Testis (tissue), 3 donors: Measurements from ENCODE around the gene PTPRCAP. TPM values are rescaled to one million over a fixed set of nuclear protein-coding genes. Genes with fewer than 3 reads are reported as not detected.

Experiments
- DNase-seq: peaks from one replicate; pipeline ENCODE4 v3.0.0-alpha.2; 2019
- H3K27ac ChIP-seq, 2 donors: fragments of 200-600 bp; sonication (generic); one replicate each; pipeline ENCODE4 v1.5.1; 2019
- H3K27me3 ChIP-seq: fragments of 200-600 bp; sonication (generic); one replicate; pipeline ENCODE4 v1.5.1; 2019
- H3K36me3 ChIP-seq: fragments of 200-600 bp; sonication (generic); one replicate; pipeline ENCODE4 v1.5.1; 2017; ENCODE audit warnings: low read depth; ENCODE audit errors: missing control alignments
- H3K4me1 ChIP-seq: fragments of 200-600 bp; sonication (generic); one replicate; pipeline ENCODE4 v1.5.1; 2019
- H3K4me3 ChIP-seq, 2 donors: fragments of 200-600 bp; sonication (generic); one replicate each; pipeline ENCODE4 v1.5.1; 2017 to 2019
- H3K9me3 ChIP-seq: fragments of 200-600 bp; sonication (generic); one replicate; pipeline ENCODE4 v1.5.1; 2017
- CTCF ChIP-seq, 3 experiments: fragments of 450-650 bp in 2 of 3; fragments of 200-600 bp in 1 of 3; sonication (generic) in 1 of 3; IDR thresholded peaks; one replicate each; pipeline ENCODE4 v1.5.1; 2016 to 2019; ENCODE audit warnings: antibody characterized with exemption in 3 of 3, mild to moderate bottlenecking in 2 of 3, moderate library complexity in 1 of 3
- POLR2A ChIP-seq: fragments of 450-650 bp; IDR thresholded peaks from one replicate; pipeline ENCODE4 v1.6.1; 2017; ENCODE audit warnings: antibody characterized with exemption, mild to moderate bottlenecking, moderate library complexity
- WGBS, 2 donors: methylation state at CpG; one replicate each; pipeline ENCODE4 v1.1.5; 2018; 5-methylcytosine and 5-hydroxymethylcytosine counted together
- intact Hi-C: fragments of 100-400 bp; cut with DNase I; formaldehyde crosslinking; loops from one replicate; pipeline ENCODE4 v1.15.1; 2023; ENCODE audit warnings: low total_unique reads
- polyA plus RNA-seq: library from polyadenylated mRNA; stranded (reverse); fragments of 350-450 nt; fragmentation: Illumina TruSeq; extraction: RNeasy Lipid Tissue Mini Kit (QIAGEN cat#74804); gene quantifications from one replicate; pipeline ENCODE4 v1.2.3, GENCODE V29; 2014; ENCODE audit warnings: low read depth, low replicate concordance; ENCODE audit not compliant: insufficient read depth
- total RNA-seq, 2 donors: library from RNA; depleted of rRNA; stranded (reverse); fragments of >200 nt; gene quantifications; one replicate each; pipeline ENCODE4 v1.2.3, GENCODE V29; 2016

PTPRCAP gene
- total and polyA plus RNA-seq, 3 donors from 2014 or later, result 3.1 to 5.6 (median 5.2) TPM

DNA sequence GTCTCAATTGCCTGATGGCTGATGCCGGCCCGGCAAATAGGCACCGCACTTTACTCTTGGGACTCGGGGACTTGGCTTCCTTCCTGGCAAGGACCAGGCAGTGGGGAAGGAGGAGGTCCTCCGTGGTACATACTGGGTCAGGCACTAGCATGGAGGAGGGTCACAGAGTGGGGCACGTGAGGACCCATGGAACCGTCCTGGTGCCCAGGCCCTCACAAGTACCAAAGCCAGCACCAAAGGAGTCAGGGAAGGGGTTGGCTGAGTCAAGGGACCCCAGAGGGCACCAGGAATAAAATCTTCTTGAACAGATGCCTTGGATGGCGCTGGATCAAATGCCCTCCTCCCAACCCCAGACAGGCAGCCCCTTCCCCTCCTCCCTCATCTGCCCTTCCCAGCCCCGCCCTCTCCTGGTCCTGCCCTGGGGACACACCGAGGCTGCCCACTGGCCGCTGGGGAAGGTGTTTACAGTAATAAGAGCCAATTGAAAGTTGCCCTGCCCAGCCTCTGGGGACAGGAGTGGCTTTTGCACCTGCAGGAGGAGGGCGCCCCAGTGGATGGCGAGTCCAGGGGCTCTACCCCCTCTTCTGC is 27.6 kb downstream of the PTPRCAP start:
- no peaks in the 10 kb centered on the region for H3K36me3 ChIP-seq
- DNase-seq, result no peak
- no peak overlapping the region for H3K4me3 ChIP-seq
- intact Hi-C loops, result loop anchor here (10.0 kb wide), 1 partner anchor 75 kb away; the partner anchor contains the start of gene AIP
- 50 to 51% methylated on average over 10 to 13 of the region's 13 CpGs for WGBS, 2 donors
- no peaks in the 10 kb centered on the region for H3K27me3 ChIP-seq
- peaks cover 5% of the 10 kb centered on the region for H3K4me1 ChIP-seq
- H3K9me3 ChIP-seq, result no peaks in the 10 kb centered on the region
- no peak overlapping the region for H3K27ac ChIP-seq
- no peak for TF ChIP-seq CTCF (IDR thresholded peaks at IDR 0.05)
- no peak for TF ChIP-seq POLR2A

DNA sequence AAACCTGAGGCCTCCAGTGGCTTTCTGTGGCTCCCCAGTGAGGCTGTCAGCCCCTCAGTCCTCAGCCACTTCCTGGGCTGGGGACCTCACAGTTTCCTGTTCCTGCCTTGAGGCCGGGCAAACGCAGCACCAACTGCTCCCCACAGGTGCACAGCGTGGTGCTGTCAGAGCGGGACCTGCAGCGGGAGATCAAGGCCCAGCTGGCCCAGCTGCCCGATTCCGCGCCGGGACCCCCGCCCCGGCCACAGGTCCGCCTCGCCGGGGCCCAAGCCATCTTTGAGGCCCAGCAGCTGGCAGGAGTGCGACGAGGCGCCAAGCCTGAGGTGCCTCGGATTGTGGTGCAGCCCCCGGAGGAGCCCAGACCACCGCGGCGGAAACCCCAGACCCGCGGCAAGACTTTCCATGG is 28.2 kb downstream of the PTPRCAP start:
- WGBS, 2 donors, result 74 to 90% methylated on average over 2 to 24 of the region's 24 CpGs
- Histone ChIP-seq H3K4me3 (no peak overlapping the region), H3K27me3 (no peaks in the 10 kb centered on the region), H3K9me3 (no peaks in the 10 kb centered on the region), H3K27ac (no peak overlapping the region), H3K4me1 (peaks cover 5% of the 10 kb centered on the region), H3K36me3 (no peaks in the 10 kb centered on the region)
- no peak for DNase-seq
- TF ChIP-seq POLR2A (no peak), CTCF (IDR thresholded peaks at IDR 0.05) (no peak)
- intact Hi-C loops, result loop anchor here (10.0 kb wide), 1 partner anchor 76 kb away; the partner anchor contains the start of gene AIP

GRCh38 chr11:67408437-67409200 is 28.9 kb downstream of the PTPRCAP start:
- intact Hi-C loops, result loop anchor here (10.0 kb wide), 1 partner anchor 76 kb away; the partner anchor contains the start of gene AIP
- no peak overlapping the region for H3K27ac ChIP-seq
- TF ChIP-seq POLR2A (no peak), CTCF (IDR thresholded peaks at IDR 0.05) (no peak)
- DNase-seq, result no peak
- H3K27me3 ChIP-seq, result no peaks in the 10 kb centered on the region
- no peaks in the 10 kb centered on the region for H3K9me3 ChIP-seq
- no peak overlapping the region for H3K4me3 ChIP-seq
- H3K4me1 ChIP-seq, result peaks cover 5% of the 10 kb centered on the region
- H3K36me3 ChIP-seq, result no peaks in the 10 kb centered on the region
- 66 to 74% methylated on average over 12 to 18 of the region's 18 CpGs for WGBS, 2 donors

- Histone ChIP-seq H3K9me3 (no peaks in the 10 kb centered on the region), H3K4me1 (peaks cover 1% of the 10 kb centered on the region), H3K27ac (no peak overlapping the region), H3K4me3 (no peak overlapping the region), H3K27me3 (no peaks in the 10 kb centered on the region), H3K36me3 (no peaks in the 10 kb centered on the region)
- intact Hi-C loops, result loop anchor here (10.0 kb wide), 1 partner anchor 77 kb away; the partner anchor contains the start of gene AIP
- no peak for DNase-seq
- WGBS, 2 donors, result 53 to 62% methylated on average over 6 to 12 of the region's 12 CpGs
- no peak for TF ChIP-seq POLR2A
- TF ChIP-seq CTCF (IDR thresholded peaks at IDR 0.05), result no peak
Measured at GRCh38 chr11:67407688-67408163, 29.8 kb downstream of the PTPRCAP start.
